NCI-H526 treated with DMSO at 0.1 percent for 48 hours (cell line): Measurements from ENCODE around the gene SORCS3.

Experiments used
- DNase-seq: peaks from one replicate; lab custom pipeline; 2025; lab: John Stamatoyannopoulos, UW

Gene SORCS3

DNA sequence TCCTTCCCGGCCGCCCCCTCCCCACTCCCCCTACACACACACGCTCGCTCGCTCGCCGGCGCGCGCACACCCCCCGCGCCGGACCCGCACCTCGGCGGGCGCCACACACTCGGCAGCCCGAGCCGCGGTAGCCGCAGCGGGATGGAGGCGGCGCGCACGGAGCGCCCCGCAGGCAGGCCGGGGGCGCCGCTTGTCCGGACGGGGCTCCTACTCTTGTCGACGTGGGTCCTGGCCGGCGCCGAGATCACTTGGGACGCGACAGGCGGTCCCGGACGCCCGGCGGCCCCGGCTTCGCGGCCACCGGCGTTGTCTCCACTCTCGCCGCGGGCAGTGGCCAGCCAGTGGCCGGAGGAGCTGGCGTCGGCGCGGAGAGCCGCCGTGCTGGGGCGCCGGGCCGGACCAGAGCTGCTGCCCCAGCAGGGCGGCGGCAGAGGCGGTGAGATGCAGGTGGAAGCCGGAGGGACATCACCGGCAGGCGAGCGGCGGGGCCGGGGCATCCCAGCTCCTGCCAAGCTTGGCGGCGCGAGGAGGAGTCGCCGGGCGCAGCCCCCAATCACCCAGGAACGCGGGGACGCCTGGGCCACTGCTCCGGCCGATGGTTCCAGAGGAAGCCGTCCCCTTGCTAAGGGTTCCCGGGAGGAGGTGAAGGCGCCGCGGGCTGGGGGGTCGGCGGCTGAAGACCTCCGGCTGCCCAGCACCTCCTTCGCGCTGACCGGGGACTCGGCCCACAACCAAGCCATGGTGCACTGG lies at the start of gene SORCS3:
Gene SORCS3 (plus strand): TSS at position 104 of the 750 bp plus-strand sequence.
- no peak for DNase-seq

- DNase-seq: no peak
Measured at GRCh38 chr10:104591441-104591840, 49.6 kb upstream of the SORCS3 start.

DNA sequence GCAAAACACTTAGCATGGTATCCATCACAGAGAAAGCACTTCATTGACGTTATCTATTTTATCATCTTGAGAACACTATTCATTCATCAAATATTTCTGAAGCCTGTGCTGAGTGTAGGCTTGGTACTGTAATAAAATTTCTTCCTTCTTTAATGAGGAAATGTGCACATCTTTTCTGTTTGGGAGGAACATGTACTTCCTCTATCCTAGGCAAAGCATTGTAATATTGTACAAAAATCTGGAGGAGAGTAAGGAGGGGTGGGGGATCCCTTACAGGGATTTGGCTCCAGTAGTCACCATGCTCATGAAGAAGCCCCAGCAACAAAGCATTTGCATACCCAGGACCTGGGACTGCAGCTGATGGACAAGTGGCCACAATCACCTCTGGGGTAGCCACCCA lies 39.9 kb upstream of the SORCS3 start:
- DNase-seq: no peak

- no peak for DNase-seq
Measured at GRCh38 chr10:104608091-104608828, 32.8 kb upstream of the SORCS3 start.

DNA sequence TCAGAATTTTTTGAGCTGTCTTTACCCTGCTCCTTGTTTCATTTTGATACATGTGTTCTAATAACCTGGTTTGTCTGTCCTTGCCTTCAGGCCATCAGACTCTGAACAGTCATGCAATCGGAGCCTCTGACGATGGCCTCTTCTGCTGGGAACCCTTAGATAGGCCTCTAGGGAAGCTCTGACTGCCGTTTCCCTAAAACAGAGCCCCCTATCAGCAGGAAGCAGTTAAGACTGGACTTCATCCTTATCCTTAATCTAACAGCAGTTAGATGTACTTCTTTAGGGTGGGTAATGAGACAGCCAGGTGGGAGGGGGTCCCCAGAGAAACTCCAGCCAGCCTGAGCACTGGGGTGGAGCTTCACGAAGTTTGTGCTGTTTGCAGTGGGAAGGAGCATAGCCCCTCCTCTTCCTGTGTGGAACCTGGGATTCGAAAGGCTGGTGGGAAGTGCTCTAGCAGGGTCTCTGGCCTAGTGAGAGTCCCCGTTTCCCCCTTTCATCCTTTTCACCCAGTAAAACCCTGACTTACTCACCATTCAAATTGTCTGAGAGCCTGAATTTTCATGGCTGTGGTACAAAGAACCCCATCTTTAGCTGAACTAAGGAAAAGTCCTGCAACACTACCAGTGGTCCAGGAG lies 28.4 kb upstream of the SORCS3 start:
- DNase-seq: no peak

DNA sequence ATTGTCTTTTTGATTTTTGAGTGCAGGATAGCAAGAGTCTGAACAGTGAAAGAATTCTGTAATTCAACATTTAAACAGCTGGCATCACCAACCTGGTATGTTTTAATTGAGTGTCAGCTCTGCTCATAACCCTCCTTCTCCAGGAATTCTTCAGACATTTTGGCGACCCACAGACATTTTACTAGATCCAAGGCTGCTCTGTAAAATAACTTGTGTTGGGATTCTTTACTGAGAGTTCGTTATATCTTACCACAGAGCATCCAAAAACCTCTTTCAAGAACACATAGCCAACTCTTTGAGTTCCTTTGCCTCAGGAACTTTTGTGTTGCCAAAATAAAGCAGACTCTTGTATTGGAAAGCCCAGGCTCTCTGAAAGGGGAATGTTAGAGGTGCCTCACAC lies 27.7 kb upstream of the SORCS3 start:
- no peak for DNase-seq

- no peak for DNase-seq
Measured at GRCh38 chr10:104614245-104614831, 26.8 kb upstream of the SORCS3 start.

GRCh38 chr10:104615136-104615535 lies 26.0 kb upstream of the SORCS3 start:
- DNase-seq: no peak

DNA sequence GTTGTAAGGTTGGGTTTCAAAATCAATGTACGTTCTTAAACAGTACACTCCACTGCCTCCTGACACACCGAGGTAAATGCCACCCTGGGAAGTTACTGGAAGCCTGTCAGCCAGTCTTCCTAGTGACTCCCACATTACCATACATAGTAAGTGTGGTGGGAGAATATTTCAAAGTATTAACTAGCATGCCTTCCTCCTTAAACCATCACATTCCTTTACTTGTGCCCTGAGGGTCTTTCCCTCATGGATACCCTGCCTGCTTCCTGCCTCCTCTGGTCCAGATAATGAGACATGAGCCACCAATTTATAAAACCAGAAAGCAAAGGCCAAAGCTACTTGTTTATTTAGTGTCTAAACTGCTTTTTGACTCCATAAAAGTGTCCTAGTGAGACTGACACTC lies 23.3 kb upstream of the SORCS3 start:
- no peak for DNase-seq

DNA sequence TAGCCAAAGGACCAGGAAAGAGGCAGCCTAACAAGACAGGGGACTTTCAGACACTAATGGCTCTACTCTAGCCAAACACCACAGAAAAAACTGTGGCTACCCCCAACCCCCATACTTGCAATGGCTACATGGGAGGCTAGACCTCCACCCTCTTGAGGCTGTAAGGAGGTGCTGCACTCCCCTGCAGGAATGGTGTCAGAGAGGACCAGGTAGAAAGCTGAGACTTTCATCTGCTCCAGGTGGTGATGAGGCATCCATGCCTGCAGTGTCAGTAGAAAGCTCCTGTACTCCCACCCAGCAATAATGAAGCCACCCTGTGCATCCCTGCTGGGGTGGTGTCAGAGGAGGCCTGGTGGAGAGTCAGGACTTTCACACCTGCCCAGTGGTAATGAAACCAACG lies 18.9 kb upstream of the SORCS3 start:
- DNase-seq: no peak

DNA sequence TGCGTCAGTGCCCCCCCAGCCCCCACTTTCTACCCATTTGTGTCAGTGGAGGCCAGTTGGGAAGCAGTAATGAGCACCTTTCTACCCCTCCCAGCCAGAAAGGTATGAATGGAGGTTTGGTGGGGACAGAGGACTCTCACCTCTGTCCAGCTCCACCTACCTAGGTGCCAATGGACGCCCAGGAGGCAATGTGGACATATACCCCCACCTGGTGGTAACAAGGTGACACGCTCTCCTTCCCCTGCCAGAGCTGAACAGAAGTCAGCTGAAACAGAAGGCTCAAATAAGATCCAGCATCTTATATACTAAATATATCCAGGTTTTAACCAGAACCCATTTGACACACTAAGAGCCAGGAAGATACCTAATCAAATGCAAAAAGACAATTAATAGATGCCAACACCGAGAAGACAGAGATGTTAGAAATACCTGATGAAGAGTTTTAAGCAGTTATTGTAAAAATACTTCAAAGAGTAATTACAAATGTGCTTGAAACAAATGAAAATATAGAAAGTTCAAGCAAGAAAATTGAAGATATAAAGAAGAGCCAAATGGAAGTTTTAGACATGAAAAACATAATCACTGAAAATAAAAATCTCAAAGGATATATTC lies 18.4 kb upstream of the SORCS3 start:
- DNase-seq: peak; percentile 2

DNA sequence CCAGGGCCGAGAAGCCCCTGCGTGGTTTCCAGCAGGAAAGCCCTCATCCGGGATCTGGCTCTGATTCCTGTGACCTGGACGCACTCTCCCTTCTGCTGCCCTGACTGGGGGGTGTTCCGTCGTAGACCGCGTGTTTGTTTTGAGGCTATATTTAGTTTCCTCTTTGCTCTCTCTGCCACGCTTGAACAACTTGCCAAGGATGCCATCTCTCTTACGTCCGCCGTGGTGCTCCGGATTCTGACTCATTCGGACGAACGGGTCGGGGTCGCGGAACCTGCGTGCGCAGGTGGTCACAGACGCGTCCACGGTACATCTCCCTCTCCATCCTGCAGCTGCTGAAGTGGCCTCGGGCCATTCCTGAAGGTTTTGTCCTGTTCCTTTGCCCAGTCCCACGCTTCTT lies 10.4 kb upstream of the SORCS3 start:
- DNase-seq: no peak

DNA sequence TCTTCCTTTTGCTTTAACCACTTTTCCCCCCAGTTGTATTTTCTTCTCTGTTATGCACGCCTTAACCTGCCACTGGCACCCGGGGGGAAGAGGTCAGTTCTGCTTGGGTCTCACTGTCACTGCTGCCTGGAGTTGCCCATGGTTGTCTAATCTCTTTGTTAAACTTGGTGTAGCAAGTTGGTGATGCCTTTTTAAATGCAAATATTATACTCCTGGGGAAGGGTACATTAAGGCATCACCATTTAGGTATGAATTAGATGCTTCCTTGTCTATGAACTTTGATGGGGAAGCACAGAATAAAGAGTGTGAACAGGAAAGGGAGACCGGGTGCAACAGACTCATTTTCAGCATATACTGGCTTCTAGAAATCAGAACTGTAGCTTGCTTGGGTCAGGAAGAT lies 9.1 kb upstream of the SORCS3 start:
- no peak for DNase-seq

DNA sequence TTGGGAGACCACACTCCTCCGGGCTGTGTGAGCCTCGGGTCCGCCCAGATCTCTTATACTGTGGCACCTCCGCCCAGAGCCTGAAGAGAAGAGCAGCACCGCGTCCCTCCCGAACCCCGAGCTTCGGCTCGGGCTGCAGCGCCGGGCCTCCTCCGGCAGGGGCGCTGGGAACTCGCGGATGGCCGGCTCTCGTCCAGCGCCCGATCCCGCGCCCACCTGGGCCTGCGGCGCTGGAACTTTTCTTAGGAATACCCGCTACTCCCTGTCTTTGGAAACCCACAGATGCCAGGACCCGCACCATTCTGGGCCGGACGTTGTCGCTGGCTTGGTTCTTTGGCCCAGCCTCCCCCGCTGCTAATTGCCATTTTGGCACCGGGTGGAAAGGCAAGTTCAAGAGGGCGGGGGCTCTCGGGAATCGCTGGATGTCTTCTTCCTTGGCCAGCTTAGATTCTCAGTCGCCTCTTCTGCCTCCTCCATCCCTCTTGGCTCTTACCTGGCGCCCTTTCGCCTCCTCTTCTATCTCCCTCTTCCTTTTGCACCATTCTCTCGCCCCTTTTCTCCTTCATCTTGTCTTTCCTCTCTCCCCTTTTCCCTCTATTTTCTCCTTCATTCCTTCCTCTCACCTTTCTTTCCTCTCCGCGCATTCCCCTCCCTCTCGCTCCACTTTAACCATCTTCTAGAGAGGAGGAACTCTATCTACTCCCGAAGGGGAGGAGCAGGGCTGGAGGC lies 2.1 kb upstream of the SORCS3 start:
- no peak for DNase-seq

DNA sequence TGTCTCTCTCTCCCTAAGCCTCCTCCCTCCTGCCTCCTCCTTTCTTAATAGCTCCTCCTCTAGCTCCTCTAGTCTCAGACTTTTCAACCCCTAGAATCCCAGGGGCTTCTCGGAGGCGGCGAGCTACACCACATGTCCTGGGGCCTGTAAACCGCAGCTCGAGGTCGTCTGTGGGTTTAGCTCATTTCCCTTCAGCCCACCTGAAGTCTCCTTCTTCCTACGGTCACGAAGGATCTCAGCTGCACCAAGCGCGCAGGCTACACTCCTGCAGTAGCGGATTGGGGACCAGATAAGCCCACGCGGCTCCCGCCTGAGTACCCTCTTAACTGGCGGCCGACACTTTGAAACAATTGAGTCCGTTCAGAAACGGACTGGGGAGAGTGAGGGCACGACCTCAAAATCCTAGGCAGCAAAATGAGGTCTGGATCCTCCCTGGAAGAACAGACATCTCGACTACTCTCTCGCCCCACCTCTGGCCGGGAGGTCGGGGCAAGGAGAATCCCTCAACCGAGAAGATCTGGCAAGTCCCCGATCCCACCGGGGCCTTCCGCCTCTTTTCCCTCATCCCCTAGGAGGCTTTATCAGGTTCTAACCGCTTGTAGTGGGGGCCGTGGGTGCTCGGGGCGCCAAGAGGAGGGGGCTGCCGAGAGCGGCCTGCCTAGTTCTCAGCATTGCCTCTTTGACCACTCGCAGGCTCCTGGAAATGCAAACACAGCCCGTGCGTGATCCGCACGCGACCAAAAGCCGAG lies 1.3 kb upstream of the SORCS3 start:
- DNase-seq: no peak

- DNase-seq: no peak
Measured at GRCh38 chr10:104640339-104641186, 527 bp upstream of the SORCS3 start.

GRCh38 chr10:104641937-104642657 lies 1.0 kb downstream of the SORCS3 start:
- DNase-seq: no peak

DNA sequence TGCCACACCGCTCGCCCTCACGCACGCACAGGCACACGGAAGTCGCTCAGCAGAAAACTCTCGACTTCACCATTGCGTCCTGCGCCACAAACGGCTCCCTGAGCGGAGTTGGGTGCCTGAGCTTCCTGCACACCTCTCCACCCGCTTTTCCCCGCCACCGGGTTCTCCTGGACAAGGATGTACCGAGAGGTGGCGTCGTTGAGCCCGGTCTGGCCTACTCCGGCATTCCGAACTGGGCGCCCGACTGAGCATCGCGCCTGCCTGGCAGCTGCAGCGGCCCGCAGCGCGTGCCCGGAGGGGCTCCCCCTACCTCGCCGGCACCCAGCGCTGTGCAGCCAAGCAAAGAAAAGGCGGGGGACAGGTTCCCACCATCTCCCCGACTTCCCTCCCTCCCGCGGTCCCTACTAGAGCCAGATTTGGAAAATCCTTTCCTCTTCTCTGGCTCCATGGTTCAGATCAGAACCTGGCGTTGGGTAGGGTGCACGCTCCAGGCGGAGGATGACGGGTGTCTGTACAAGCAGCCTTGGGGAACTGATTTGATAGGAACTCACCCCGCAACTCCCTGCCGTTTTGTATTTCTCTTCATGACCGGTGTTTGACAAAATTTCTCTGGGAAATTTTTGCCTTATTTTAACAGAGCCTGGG lies 1.7 kb downstream of the SORCS3 start:
- DNase-seq: peak; percentile 41

DNA sequence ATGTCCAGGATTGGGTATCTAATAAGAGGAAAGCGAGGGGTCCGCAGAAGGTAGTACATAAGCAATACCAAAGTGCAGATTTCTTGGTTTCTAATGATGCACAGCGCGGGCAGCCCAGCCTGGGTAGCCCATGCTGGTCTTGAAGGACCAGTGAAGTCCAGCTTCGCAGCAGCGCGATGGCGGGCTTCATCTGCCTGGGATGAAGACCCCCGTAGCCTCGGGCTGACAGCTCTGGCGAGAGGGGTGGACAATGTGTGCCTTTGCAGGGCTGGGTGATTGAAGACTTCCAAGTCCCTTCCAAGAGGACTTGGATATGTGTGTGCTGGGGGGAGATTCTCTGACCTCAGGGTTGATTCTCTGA lies 2.2 kb downstream of the SORCS3 start:
- DNase-seq: no peak
